ENCODE measurements around the gene NALCN. TPM values are rescaled to one million over a fixed set of nuclear protein-coding genes. Genes with fewer than 3 reads are reported as not detected.

Gene NALCN
- 1.4 and 1.5 TPM in 2 replicates for total RNA-seq (2014; rRNA removed; shearing (Covaris generic))

DNA sequence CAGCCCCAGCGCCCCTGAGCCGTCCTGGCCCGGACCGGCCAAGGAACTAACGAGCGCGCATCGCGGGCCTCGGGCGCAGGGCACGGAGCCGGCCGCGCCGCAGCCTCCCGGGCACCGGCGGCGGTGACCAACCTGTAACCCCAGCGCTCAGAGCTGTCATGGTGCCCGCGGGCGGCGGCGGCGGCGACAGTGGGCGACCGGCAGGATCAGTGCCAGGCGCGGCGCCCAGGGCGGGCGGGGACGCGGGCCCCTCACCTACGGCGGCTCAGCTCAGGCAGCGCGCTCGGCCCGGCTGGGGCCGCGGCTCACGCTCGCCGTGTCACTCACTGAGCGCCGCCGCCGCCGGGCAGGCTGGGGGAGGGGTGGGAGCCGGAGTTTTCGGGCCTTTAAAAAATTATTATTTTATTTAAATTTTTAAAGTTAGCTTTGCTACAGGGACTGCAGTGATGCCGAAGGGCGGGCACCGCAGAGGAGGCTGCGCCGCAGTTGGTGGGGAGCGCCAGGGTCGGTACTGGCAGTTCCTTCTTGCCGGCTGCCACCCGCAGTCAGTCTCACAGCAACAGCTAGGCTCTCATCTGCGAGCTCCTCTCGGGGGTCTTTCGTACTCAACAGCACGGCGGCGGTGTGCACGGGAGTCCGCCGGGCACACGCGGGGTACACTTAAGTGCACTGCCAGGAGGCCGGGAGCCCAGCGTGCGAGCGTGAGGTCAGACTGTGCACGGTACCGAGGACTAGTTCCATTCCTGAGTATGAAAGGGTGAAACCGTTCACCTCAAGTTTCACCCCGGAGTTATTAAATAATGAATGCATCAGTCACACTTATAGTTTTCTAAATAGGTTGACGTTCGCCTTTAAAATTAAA is at the start of gene NALCN:
Gene NALCN, minus strand, starts transcription at position 328 of the 862 bp plus-strand sequence. CDS start 17,382 bp downstream, outside the sequence.

DNA sequence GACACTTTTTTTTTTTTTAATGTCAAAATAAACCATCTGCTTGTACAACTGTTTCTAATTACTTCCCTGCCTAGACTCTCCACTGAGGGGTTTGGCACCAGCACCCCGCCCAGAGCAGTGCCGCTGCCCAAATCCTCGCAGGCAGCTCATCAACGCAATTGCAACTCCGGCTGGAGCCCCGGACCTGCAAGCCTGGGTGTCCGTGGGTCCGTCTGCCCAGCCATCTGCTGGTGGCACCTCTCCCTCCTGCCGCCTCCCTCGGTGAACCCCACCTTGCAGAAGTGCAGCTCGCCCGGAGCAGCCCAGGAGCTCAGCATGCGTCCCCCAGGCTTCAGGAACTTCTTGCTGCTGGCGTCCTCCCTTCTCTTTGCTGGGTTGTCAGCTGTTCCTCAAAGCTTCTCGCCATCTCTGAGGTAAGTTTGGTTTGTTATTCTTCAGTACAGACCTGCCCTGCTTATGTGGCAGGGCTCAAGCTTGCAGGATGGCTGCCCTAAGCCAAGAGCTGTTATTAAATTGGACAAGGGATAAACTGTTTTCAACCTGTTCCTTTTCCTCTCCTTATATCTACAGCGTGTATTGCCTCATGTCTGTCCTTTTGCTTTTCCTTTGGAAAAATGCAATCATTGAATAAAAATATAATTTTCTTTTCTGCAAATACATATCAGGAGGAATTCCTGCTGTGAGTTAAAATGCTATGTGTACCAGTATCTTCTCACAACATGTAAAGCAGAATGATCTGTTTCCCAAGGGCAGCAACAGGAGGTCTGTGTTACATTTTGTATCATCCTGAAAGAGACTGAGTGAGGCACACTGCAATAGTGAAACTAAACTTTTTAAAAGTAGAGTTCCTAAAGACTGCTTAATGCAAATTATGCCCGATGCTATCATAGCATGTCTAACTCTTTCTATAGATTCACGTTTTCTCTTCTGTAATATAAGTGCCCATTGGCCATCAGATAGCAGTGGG is 36.5 kb upstream of the NALCN start, which contains the start of gene ITGBL1:
Gene ITGBL1, plus strand, starts transcription at position 157 of the 967 bp plus-strand sequence. Its CDS starts 159 bp downstream, at position 316.

Other genes starting within 250 kb of the NALCN start
- not detected in 2 replicates for gene ITGBL1, start 36.2 kb upstream of the NALCN start, total RNA-seq (2014; rRNA removed; shearing (Covaris generic))

Measured in A375 (cell line).